NCI-H510A (cell line): ENCODE results near the gene ADCK1.
"Not testable (repeated sequence)": the region's sequence is repeated elsewhere in the genome, so short reads cannot be mapped to it uniquely, and the experiment has no call there.

ENCODE experiments used
- DNase-seq: peaks from one replicate; lab custom pipeline; 2025; lab: John Stamatoyannopoulos, UW

ADCK1 gene

DNA sequence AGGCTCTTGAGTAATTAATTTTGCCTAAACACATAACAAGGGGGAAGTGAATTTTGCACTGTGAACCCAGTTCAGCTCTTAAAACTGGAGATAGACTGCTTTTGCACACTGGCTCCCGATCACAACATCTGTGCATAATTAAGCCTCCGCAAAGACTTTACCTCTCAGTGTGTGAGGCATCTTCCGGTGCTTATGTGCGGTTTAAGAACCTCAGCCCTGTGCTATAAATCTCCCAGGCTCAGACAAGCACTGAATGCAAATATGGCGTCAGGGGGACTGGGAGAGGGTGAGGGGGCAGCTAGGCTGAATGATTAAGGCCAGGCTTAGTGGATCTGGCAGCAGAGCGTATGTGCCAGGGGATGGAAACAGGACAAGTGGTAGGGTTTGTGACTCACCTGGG, 103.3 kb downstream of the ADCK1 start:
- DNase-seq: no peak

DNA sequence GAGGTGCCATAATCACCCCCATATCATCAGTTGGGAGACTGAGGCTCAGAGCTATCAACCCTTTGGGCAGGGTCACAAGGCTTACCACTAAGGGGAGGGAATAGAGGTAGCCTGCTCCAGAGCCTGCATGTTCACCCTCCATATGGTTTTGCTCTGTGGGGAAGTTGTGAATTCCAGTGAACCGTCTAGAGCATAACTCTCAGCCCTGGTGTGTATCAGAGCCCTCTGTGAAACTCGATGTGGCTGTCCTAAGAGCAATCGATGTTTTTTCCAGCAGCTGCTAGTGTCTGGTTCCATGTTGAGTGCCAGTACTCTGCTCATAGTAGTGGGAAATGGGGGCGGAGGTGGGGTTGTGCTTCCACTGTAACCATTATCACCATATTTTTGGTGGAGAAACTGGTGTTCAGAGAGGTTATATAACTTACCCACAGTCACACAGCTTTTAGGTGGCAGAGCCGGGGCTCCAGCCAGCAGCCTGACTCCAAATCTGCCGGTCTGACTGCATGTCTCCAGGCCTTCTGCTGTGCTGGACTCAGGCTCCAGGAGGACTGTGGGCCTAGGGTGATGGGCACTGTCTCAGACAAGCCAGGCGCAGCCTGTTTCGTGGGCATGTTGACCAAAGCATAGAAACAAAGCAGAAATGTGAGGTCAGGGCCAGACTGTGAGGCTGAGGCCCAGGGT, 104.2 kb downstream of the ADCK1 start:
- no peak for DNase-seq

DNA sequence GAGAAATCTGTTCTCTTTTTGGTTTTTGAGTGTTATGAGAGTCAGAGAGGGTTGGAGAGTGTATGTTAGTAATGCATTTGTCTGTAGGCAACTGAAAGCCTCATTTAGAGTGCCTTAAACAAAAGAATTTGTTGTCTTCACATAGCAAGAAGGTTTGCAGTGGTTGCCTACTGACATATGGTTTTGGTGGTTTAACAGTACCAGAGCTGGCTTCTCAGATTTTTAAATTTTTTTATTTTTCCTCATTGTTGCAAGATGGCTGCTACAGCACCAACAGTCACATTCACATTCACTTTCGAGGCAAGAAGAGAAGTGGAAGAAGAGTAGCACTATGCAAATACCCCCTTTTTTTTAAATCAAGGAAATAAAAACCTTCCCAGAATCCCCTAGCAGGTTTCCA, 106.5 kb downstream of the ADCK1 start:
- no peak for DNase-seq

DNA sequence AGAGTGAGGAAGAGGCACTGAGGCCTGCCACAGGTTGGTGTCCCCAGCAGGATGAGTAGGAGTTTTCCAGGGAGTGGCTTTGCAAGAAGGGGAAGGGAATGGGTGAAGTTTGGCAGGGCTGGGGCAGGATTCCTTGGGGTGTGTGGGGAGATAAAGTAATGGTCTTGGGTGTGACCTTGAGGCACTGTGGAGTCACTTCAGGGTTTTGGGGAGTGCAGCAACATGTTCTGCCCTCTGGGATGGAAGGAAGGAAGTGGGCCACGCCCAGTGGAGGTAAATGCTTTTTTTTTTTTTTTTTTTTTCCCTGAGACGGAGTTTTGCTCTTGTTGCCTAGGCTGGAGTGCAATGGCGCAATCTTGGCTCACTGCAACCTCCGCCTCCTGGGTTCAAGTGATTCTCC, 108.9 kb downstream of the ADCK1 start:
- DNase-seq: no peak

DNA sequence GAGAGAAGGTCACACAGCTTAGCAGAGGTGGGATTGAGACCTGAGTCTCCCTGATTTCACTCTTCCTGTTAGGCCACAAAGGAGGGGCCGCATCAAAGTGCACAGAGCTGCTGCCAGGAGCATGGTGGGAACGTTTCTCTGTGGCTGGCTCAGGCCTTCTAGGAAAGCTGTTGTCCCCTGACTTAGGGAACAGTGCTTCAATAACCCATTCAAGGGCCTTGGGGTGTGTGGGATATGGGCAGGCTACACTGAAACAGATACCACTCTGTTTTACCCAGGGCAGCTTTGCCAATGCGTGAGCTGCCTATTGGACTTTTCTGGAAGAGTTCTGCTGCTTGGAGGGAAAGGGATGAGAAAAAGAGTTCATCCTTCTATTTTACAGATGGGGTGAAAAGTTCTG, 110.0 kb downstream of the ADCK1 start:
- DNase-seq: no peak

DNA sequence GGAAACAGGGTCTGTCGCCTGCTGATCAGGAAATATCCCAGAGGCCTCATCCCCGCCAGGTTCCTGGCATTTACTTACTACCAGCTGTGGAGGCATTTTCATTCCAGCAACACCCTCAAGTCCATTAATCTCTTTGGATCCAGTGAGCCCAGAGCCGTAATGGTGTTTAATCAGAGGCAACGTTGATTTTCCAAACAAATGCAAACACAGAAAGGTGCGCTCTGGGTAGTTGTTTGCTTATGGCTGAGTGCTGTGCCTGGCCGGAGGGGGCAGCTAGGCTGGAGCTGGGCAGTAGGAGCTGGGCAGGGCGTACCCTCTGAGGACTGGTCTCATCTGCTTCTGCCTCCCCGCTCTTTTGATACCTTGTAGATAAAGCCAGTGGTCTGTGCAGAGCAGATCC, 110.6 kb downstream of the ADCK1 start:
- no peak for DNase-seq

DNA sequence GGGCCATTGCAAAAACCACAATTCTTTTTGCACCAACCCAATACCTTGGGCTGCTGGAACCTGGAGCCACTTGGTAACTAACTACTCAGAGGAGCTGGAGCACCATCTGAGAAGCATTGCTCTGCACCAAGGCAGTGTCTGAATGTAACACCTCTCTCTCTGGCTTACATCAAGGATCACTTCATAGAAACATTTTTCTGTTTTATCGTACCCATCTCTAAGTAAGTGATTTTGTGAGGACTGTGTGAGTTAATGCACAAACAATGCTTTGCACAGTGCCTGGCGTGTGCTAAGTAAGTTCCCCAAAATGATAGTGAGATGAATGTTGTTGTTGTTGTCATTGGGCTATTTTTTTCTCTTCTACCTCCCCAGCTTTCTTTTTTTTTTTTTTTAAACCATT, 111.4 kb downstream of the ADCK1 start:
- DNase-seq: no peak

DNA sequence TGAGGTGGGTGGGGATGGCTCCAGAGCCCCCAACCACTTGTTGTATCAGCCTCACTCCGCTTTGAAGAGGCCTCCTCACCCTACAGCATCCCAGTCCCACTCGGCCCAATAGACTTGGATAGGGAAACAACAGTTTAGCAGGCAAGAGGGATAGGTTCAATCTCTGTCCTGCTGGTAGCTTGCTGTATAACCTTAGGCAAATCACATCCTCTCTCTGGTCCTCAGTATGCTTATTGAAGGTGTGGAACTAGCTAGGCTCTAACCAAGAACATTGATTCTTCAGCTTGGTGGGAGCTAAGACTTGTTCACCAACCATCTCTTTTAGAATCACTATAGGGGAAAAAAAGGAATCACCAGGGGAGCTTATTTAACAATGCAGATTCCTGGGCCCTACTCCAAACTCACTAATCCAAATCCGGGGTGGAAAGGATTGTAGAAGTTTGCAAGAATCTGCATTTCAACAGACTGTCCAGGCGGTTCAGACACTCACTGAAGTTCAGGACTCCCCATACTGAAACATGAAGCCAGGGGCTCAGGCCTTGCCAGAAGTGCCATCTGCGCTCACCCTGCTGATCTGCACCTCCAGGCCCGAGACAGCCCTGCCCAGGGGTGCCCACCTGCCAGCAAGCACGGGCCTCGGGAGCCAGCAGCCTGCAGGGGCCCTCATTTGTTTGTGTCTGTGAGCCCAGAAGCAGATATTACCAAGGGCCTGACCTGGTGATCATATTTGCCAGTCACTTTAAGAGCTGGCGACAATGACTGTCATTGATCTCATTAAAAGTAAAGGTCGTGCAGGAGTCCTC, 113.0 kb downstream of the ADCK1 start:
- no peak for DNase-seq

DNA sequence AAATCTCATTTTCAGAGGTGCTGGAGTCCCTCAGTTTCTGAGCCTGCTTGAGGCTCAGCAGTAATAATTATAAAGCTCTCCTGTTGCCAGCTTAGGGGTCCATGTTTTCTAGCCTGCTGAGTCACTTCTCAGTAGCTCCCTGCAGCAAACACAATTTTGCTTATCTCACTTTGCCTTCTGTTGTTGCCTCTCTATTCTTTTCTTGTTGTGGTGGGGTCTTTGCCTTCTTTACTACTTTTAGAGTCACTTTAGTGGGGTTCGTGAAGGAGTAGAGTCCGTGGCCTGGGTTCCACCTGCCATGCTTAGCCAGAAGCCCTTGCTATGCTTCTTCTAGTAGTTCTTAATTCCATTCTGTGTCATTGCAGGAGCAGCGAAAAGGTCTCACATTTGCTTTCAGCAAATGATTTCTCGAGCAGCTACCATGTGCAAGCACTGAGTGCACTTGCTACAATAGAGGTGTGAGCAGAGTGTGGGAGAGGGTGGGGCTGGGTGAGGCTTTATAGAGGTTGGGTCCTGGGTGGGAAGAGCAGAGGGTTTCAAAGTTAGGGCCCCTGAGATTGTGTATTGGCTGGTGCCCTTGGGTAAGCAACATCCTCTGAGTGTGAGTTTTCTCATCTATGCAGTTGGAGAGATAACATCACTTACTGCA, 114.3 kb downstream of the ADCK1 start:
- DNase-seq: no peak

DNA sequence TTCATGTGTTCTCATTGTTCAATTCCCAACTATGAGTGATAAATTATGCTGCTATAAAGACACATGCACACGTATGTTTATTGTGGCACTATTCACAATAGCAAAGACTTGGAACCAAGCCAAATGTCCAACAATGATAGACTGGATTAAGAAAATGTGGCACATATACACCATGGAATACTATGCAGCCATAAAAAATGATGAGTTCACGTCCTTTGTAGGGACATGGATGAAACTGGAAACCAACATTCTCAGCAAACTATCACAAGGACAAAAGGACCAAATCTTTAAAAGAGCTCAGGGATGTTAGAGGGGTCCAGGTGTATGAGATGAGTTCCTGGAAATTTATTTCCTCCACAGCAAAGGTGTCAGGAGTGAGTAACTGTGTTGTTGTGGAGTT, 115.5 kb downstream of the ADCK1 start:
- DNase-seq: not testable (repeated sequence)

DNA sequence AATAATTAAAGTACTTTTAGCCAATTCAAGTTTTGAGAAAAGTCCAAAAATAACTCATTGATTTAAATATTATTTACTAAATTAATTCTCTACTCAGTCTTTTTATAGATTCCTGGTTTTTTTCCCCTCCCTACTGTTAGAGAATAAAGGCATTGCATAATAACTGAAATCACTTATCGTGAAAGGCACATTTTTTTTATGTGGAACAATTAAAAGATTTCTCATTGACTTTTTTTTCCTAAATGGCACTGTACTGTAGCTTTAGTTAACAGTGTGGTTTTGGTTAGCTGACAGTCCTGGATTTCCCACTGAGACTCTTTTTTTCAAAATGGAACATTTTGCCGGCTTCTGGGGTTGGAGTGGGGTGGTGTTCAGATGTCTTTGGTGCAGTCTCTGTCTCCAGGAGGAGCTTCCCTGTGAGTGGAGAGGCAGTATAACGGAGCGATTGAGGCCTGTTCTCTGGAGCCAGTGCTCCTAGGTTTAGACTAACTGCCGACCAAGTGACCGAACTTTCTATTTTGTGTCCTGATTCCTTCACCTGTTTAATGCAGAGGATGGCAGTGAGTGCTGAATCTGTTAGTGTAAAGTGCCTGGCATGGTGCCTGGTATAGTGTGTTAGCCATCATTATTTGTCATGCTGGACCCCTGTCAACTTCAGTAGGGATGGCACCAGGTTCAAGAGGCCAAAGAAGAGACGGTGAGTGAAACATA, 117.7 kb downstream of the ADCK1 start:
- DNase-seq: no peak

DNA sequence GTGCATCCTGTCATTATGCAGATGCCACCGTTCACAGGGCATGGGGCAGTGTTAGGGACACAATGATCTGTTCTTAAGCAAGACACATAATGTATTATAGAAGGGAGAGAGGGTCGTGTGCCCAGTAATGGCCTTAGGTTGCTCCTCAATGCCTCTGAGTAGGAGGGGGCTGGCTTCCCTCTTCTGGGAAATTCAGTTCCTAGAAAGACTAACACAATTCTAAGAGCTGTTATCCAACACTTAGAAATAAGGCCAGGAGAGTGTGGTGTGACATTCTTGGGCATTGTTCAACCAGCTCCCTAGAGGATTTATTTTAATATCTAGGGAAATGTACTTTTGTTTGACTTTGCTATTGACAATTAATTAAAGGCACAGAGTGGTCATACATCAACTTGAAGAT, 118.5 kb downstream of the ADCK1 start:
- DNase-seq: no peak

DNA sequence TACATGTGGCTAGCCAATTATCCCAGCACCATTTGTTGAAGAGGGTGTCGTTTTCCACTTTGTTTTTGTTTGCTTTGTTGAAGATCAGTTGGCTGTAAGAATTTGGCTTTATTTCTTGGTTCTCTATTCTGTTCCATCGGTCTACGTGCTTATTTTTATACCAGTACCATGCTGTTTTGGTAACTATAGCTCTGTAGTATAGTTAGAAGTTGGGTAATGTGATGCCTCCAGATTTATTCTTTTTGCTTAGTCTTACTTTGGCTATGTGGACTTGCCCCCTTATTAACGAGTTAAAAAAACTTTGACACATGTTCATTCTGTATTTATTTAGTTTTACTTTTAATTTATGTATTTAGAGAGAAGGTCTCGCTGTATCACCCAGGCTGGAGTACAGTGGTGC, 120.4 kb downstream of the ADCK1 start:
- no peak for DNase-seq

DNA sequence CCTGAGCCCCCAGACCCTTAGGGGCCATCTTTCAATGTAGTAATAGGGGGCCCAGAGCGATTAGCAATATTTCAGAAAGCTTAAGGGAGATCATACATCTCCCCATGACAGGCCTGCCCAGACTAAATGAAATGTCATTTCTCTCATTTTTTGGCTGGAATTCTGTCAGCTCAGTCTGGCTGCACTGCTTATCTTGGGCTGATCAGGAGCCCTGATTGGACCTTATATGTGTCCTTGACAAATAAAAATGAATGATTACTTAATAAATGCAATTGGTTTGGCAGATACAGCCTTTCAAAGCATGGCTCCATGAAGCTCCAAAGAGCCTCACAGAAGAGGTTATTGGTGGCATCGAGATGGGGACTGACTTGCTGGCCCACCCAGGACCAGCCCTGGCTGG, 121.9 kb downstream of the ADCK1 start:
- DNase-seq: no peak

DNA sequence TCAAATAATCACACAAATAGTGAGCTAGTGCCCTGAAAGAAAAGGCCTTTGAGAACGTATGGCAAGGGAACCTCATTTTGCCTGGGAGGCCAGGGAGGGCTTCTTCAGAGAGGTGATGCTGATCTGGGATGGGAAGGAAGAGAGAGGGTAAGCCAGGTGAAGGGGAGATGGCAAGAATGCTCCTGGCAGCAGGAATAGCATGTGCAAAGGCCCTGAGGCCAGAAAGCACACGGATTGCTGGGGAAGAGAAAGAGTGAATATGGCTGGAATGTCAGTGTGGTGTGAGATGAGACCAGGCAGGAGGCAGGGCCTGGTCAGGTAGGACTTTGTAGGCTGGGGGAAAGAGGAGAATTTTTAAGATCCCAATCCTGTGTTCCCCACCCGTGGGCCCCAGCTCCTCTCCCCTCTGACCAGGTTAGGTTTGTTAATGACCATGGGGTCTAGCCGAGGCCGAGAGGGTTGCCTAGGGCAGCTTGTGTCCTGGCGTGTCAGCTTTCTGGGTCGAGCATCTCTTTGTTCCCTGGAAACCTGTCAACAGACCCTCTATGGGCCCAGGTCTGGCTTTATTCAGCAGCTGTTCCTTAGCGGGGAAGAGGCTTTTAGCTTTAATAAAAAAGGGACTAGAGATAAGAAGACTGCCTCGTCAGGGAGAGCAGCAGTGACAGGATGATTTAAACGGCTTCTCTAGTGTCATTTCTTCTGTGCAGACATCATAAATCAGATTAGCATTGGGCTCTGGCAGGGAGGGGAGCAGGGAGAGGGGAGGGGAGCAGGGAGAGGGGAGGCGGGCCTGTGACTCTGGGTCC, 123.4 kb downstream of the ADCK1 start:
- DNase-seq: no peak

DNA sequence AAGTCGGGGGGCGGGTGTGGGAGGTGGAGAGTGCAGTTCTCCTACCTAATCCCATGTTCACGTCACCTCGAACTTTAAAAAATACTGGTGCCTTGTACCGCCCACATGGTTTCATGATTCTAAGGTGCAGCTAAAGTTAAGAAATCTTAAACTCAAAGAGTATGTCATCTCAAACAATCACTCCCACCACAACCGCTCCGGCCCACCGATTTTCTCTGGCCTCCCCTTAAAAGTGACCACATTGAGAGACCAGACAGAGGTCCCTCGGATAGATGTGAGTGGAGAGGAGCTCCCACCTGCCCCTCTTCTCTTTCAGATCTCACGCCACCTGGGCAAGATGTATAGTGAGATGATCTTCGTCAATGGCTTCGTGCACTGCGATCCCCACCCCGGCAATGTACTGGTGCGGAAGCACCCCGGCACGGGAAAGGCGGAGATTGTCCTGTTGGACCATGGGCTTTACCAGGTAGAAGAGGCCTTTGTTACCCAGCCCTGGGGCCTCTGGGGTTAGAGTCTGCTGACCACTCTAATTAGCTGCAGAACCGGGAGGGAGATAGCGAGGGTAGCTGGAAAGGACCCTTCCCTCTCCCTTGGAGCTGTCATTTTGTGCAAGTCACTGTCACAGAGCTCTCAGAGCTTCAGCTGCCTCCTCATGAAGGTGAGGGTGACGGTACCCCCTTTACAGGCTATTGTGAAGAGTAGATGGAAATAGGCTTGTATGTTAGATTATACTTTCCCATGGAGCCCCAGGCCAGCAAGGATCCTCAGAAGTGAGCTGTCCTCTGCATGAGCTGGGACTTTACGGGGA, 124.4 kb downstream of the ADCK1 start:
- DNase-seq: no peak

DNA sequence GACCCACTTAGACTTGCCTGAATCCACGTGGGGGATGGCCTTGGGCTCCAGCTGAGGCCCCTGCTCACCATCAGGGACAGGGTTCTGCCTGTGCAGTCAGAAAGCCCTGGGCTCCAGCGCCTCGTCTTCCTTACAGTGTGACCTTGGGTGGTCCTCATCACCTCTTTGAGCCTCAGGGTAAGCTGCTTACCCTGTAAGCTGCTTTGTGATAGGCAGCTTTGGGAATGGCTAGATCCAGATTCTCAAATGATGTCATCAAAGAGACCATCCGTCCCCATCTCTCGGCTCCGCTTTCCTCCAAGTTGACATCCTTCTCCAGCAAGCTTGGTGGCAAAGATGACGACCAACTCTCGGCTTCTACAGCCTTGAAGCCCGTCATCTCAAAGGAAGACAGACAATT, 127.0 kb downstream of the ADCK1 start:
- DNase-seq: no peak

DNA sequence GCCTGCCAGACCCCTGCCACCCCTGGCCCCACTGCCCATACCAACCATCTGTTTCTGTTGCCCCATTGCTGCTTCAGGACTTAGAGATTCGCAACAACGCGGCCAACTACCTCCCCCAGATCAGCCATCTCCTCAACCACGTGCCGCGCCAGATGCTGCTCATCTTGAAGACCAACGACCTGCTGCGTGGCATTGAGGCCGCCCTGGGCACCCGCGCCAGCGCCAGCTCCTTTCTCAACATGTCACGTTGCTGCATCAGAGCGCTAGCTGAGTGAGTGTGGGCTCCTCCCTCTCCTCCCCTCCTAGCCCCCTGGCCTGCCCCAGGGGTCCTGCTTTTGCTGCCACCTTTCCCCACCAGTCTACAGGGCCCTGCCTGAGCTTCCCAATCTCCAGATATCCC, 131.5 kb downstream of the ADCK1 start:
- no peak for DNase-seq

DNA sequence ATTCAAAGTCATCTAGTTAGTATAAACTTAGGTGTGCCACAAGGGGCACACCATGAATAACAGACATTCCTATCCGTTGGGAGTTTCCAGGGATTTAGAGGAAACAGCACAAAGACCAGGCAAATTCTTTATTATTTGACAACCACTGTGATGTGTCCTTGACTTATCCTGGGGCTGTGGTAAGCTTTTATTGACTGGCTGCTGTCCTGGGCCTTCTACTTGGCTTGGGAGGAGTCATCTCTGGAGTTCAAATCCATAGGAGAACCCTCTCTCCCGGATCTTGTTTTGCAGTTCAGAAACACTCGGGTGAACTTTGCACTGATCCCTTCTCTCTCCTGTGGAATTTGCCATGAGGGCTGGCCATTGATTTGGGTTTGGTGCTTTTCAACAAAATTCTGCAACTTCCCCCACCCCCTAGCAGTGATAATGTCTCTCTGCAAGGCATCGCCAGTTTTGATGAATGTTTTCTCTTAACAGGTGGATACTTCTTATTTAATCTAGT, 136.3 kb downstream of the ADCK1 start:
- no peak for DNase-seq

DNA sequence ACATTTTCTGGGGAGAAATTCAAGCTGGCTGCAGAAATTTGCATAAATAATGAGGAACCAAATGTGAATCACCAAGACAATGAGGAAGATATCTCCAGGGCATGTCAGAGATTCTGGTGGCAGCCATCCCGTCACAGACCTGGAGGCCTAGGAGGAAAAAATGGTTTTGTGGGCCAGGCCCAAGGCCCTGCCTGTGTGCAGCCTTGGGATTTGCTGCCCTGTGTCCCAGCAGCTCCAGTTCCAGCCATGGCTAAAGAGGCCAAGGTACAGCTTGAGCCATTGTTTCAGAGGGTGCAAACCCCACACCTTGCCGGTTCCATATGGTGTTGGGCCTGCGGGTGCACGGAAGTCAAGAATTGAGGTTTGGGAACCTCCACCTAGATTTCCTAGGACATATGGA, 147.5 kb downstream of the ADCK1 start:
- no peak for DNase-seq
